ENCODE results near the gene C22orf39.

C22orf39 gene

GRCh38 chr22:19424186-19424500 lies 23.4 kb downstream of the C22orf39 start:
- no peak for DNase-seq

- DNase-seq: no peak
Observed at GRCh38 chr22:19422440-19423301, 24.8 kb downstream of the C22orf39 start.

GRCh38 chr22:19420321-19420720 lies 27.2 kb downstream of the C22orf39 start:
- no peak for DNase-seq

- DNase-seq: no peak
Observed at GRCh38 chr22:19419464-19420178, 27.9 kb downstream of the C22orf39 start.

GRCh38 chr22:19419086-19419463 lies 28.4 kb downstream of the C22orf39 start:
- DNase-seq: no peak

- DNase-seq: no peak
Observed at GRCh38 chr22:19412923-19413322, 34.6 kb downstream of the C22orf39 start.

- no peak for DNase-seq
Observed at GRCh38 chr22:19412478-19412877, 35.0 kb downstream of the C22orf39 start.

- DNase-seq: no peak
Observed at GRCh38 chr22:19411690-19412045, 35.8 kb downstream of the C22orf39 start.

GRCh38 chr22:19410941-19411689 lies 36.4 kb downstream of the C22orf39 start:
- no peak for DNase-seq

GRCh38 chr22:19407649-19408606 lies 39.6 kb downstream of the C22orf39 start:
- peak in 1 of 3 experiments; percentile 54 for DNase-seq

GRCh38 chr22:19406846-19407245 lies 40.7 kb downstream of the C22orf39 start:
- peak in 1 of 3 experiments; percentile 0 for DNase-seq

- no peak for DNase-seq
Observed at GRCh38 chr22:19406281-19406811, 41.2 kb downstream of the C22orf39 start.

GRCh38 chr22:19405652-19406051 lies 41.9 kb downstream of the C22orf39 start:
- no peak for DNase-seq

GRCh38 chr22:19405133-19405532 lies 42.4 kb downstream of the C22orf39 start:
- DNase-seq: no peak

- no peak for DNase-seq
Observed at GRCh38 chr22:19404676-19405075, 42.8 kb downstream of the C22orf39 start.

- DNase-seq: no peak
Observed at GRCh38 chr22:19402642-19403191, 44.8 kb downstream of the C22orf39 start.

- DNase-seq: no peak
Observed at GRCh38 chr22:19401483-19401882, 46.0 kb downstream of the C22orf39 start.

- DNase-seq: no peak
Observed at GRCh38 chr22:19400881-19401280, 46.6 kb downstream of the C22orf39 start.

GRCh38 chr22:19398652-19399051 lies 48.9 kb downstream of the C22orf39 start:
- no peak for DNase-seq

- no peak for DNase-seq
Observed at GRCh38 chr22:19398206-19398605, 49.3 kb downstream of the C22orf39 start.

GRCh38 chr22:19397734-19398104 lies 49.8 kb downstream of the C22orf39 start:
- DNase-seq: no peak

All from NCI-H1417 (cell line).